Activated CD8-positive, alpha-beta T cell treated with anti-CD3 and anti-CD28 coated beads for 36 hours (primary cell): ENCODE results near the gene EVC. TPM values are rescaled to one million over a fixed set of nuclear protein-coding genes. Genes with fewer than 3 reads are reported as not detected.

ENCODE experiments used
- ATAC-seq: fragments of 200-7000 bp; cut with Tn5 transposase; one replicate; pipeline ENCODE4 v1.10.0; 2021; ENCODE audit warnings: mild to moderate bottlenecking, moderate library complexity
- CTCF ChIA-PET: fragments of 350-600 bp; sonication (Branson Sonifier 250); formaldehyde crosslinking; loops from one replicate; lab custom pipeline; 2021; ENCODE audit warnings: antibody characterized with exemption; lab: Charles Lee
- POLR2A ChIA-PET: fragments of 350-600 bp; sonication (Branson Sonifier 250); formaldehyde crosslinking; loops from one replicate; lab custom pipeline; 2021; ENCODE audit warnings: antibody characterized with exemption; lab: Charles Lee
- DNase-seq: peaks from one replicate; pipeline ENCODE4 v3.0.0-alpha.2; 2020
- H3K27ac Mint-ChIP-seq: one replicate; pipeline ENCODE4 v1.8.0; 2021; ENCODE audit warnings: mild to moderate bottlenecking, mixed read lengths
- H3K27me3 Mint-ChIP-seq: one replicate; pipeline ENCODE4 v1.8.0; 2021; ENCODE audit warnings: mixed read lengths
- H3K36me3 Mint-ChIP-seq: one replicate; pipeline ENCODE4 v1.8.0; 2021; ENCODE audit warnings: low read depth, mixed read lengths
- H3K4me1 Mint-ChIP-seq: one replicate; pipeline ENCODE4 v1.8.0; 2021; ENCODE audit warnings: low read depth, mixed read lengths
- H3K4me3 Mint-ChIP-seq: one replicate; pipeline ENCODE4 v1.8.0; 2021; ENCODE audit warnings: mild to moderate bottlenecking, moderate library complexity, mixed read lengths
- H3K9me3 Mint-ChIP-seq: one replicate; pipeline ENCODE4 v1.8.0; 2021; ENCODE audit warnings: mixed read lengths
- CTCF ChIP-seq: fragments of 200-600 bp; IDR thresholded peaks from one replicate; pipeline ENCODE4 v1.8.0; 2022; ENCODE audit warnings: antibody characterized with exemption, mild to moderate bottlenecking
- intact Hi-C: fragments of 100-400 bp; cut with micrococcal nuclease; formaldehyde crosslinking; loops from one replicate; pipeline ENCODE4 v1.10.0; 2022
- total RNA-seq, 2 experiments: library from RNA; stranded (reverse); gene quantifications; one replicate each; pipeline ENCODE4 v1.2.3, GENCODE V29; 2021

The EVC gene
- total RNA-seq, 2 experiments from 2014 or later = 2.0 to 2.5 TPM

GRCh38 chr4:5795580-5795979 is 84.6 kb downstream of the EVC start:
- Mint-ChIP-seq H3K27ac (no peak overlapping the region), H3K4me1 (no peaks in the 10 kb centered on the region), H3K36me3 (no peaks in the 10 kb centered on the region), H3K4me3 (no peak overlapping the region), H3K27me3 (no peaks in the 10 kb centered on the region), H3K9me3 (no peaks in the 10 kb centered on the region)
- POLR2A ChIA-PET = no interaction called here
- ATAC-seq (no peak), DNase-seq (no peak)
- CTCF ChIA-PET = no interaction called here
- no peak for TF ChIP-seq CTCF
- intact Hi-C loops = no loop called here

GRCh38 chr4:5796976-5797375 is 86.0 kb downstream of the EVC start:
- Mint-ChIP-seq H3K36me3 (no peaks in the 10 kb centered on the region), H3K4me3 (no peak overlapping the region), H3K27ac (no peak overlapping the region), H3K9me3 (no peaks in the 10 kb centered on the region), H3K27me3 (no peaks in the 10 kb centered on the region), H3K4me1 (no peaks in the 10 kb centered on the region)
- ChIA-PET CTCF (no interaction called here), POLR2A (no interaction called here)
- intact Hi-C loops = no loop called here
- TF ChIP-seq CTCF = no peak
- no peak for ATAC-seq
- DNase-seq = no peak

- TF ChIP-seq CTCF = no peak
- H3K9me3 Mint-ChIP-seq = no peaks in the 10 kb centered on the region
- CTCF ChIA-PET = no interaction called here
These were observed 86.9 kb downstream of the EVC start for GRCh38 chr4:5797866-5798265.

GRCh38 chr4:5798462-5798861 is 87.5 kb downstream of the EVC start:
- H3K27ac Mint-ChIP-seq = no peak overlapping the region
- no peak for TF ChIP-seq CTCF
- no peak for ATAC-seq
- H3K4me1 Mint-ChIP-seq = no peaks in the 10 kb centered on the region
- CTCF ChIA-PET = no interaction called here
- POLR2A ChIA-PET = no interaction called here
- intact Hi-C loops = no loop called here
- no peaks in the 10 kb centered on the region for H3K27me3 Mint-ChIP-seq
- no peak for DNase-seq
- no peaks in the 10 kb centered on the region for H3K36me3 Mint-ChIP-seq
- no peak overlapping the region for H3K4me3 Mint-ChIP-seq
- no peaks in the 10 kb centered on the region for H3K9me3 Mint-ChIP-seq

More at GRCh38 chr4:5797866-5798265, 86.9 kb downstream of the EVC start:
- DNase-seq (no peak), ATAC-seq (no peak)
- no peak overlapping the region for H3K27ac Mint-ChIP-seq
- H3K4me3 Mint-ChIP-seq = no peak overlapping the region
- POLR2A ChIA-PET = no interaction called here
- H3K36me3 Mint-ChIP-seq = no peaks in the 10 kb centered on the region
- intact Hi-C loops = no loop called here
- no peaks in the 10 kb centered on the region for H3K27me3 Mint-ChIP-seq
- no peaks in the 10 kb centered on the region for H3K4me1 Mint-ChIP-seq

- Mint-ChIP-seq H3K9me3 (no peaks in the 10 kb centered on the region), H3K4me1 (no peaks in the 10 kb centered on the region), H3K36me3 (no peaks in the 10 kb centered on the region), H3K27me3 (no peaks in the 10 kb centered on the region), H3K27ac (no peak overlapping the region), H3K4me3 (no peak overlapping the region)
- ChIA-PET CTCF (no interaction called here), POLR2A (no interaction called here)
- no peak for DNase-seq
- intact Hi-C loops = no loop called here
- TF ChIP-seq CTCF = no peak
- ATAC-seq = no peak
These were observed 87.9 kb downstream of the EVC start for GRCh38 chr4:5798946-5799345.
